ENCODE data around the gene BCL2L11. TPM values are rescaled to one million over a fixed set of nuclear protein-coding genes. Genes with fewer than 3 reads are reported as not detected.

The BCL2L11 gene
- total and polyA plus RNA-seq, 12 donors, result 1.4 to 14.5 (median 6.8) TPM

GRCh38 chr2:111154758-111155157, 34.0 kb downstream of the BCL2L11 start:
- no peak for DNase-seq
- ATAC-seq, result no peak
- intact Hi-C loops (cut with DNase I), result no loop called here
- peaks cover 0 to 68% (median 13%) of the 10 kb centered on the region in 9 donors for H3K36me3 ChIP-seq
- no peaks in the 10 kb centered on the region for H3K27me3 ChIP-seq
- peaks cover 0 to 15% (median 7%) of the 10 kb centered on the region in 9 donors for H3K4me1 ChIP-seq
- no peak for TF ChIP-seq CTCF (IDR thresholded peaks at IDR 0.05)
- H3K27ac ChIP-seq, result no peak overlapping the region
- WGBS, 2 donors, result 87 to 98% methylated on average over 6 of the region's 6 CpGs
- no peak overlapping the region for H3K4me3 ChIP-seq
- H3K9me3 ChIP-seq, result no peaks in the 10 kb centered on the region

- 71 to 89% methylated on average over 1 of the region's 1 CpG for WGBS, 2 donors
- Histone ChIP-seq H3K4me3 (no peak overlapping the region), H3K27me3 (no peaks in the 10 kb centered on the region), H3K27ac (no peak overlapping the region), H3K36me3 (peaks cover 0 to 60% (median 13%) of the 10 kb centered on the region in 9 donors), H3K9me3 (no peaks in the 10 kb centered on the region), H3K4me1 (peaks cover 0 to 18% (median 13%) of the 10 kb centered on the region in 9 donors)
- ATAC-seq, result no peak
- no peak for DNase-seq
- no peak for TF ChIP-seq CTCF (IDR thresholded peaks at IDR 0.05)
- intact Hi-C loops (cut with DNase I), result no loop called here
These were observed 34.9 kb downstream of the BCL2L11 start for GRCh38 chr2:111155610-111156009.

DNA sequence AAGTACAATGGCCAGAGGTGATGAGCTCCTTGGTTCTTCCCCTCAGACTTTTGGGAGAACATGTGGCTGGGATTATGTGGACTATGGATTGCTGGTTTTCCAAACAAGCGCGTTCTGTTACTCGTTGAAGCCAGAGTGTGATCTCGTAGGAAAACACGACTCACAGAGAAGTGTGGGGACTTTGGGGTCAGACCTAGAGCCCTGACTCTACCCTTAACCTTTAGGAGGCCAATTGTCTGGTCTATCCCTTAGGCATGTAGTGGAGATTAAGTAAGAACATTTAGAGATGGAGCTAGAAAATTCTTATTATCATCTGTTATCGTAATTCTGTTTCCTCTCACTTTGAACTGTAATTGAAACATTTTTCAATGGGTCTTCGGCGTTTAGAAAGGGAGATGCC, 35.8 kb downstream of the BCL2L11 start:
- 93 to 96% methylated on average over 8 of the region's 8 CpGs for WGBS, 2 donors
- no peaks in the 10 kb centered on the region for H3K9me3 ChIP-seq
- DNase-seq (no peak), ATAC-seq (no peak)
- H3K27ac ChIP-seq, result no peak overlapping the region
- H3K4me3 ChIP-seq, result no peak overlapping the region
- TF ChIP-seq CTCF (IDR thresholded peaks at IDR 0.05), result no peak
- peaks cover 0 to 51% (median 11%) of the 10 kb centered on the region in 9 donors for H3K36me3 ChIP-seq
- intact Hi-C loops (cut with DNase I), result no loop called here
- H3K27me3 ChIP-seq, result no peaks in the 10 kb centered on the region
- H3K4me1 ChIP-seq, result peaks cover 0 to 28% (median 16%) of the 10 kb centered on the region in 9 donors

DNA sequence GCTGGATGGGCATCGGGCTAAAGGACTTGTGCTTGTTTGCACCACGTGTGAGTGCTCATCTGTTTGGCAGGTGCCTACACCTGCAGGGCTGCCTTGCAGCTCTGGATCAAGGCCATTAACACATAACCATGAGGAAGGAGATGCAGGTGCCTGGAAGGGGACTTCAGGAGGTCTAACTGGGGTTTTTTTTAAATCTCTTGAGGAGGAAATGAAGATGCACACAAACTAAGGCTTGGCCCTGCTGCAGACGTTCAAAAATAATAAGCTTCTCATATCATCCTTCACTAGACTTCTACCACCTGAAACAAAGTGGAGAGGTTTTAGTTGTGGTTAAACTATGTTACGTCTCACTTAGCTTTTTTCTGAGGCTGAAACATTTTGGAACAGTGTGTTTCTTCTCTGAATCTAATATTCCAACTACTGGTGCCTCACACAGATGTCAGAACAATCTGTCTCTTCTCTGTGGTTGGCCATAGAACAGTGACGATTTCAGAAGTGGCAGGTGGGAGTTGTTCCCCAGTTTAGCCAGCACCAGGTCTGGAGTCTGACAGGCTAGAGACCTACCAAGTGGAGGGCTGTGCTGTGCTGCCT, 36.5 kb downstream of the BCL2L11 start:
- DNase-seq (no peak), ATAC-seq (no peak)
- Histone ChIP-seq H3K27me3 (no peaks in the 10 kb centered on the region), H3K27ac (no peak overlapping the region), H3K9me3 (no peaks in the 10 kb centered on the region), H3K4me3 (no peak overlapping the region), H3K4me1 (peaks cover 0 to 34% (median 23%) of the 10 kb centered on the region in 9 donors), H3K36me3 (peaks cover 0 to 44% (median 5%) of the 10 kb centered on the region in 9 donors)
- 85% methylated on average over 5 of the region's 5 CpGs for WGBS, 2 donors
- intact Hi-C loops (cut with DNase I), result no loop called here
- no peak for TF ChIP-seq CTCF (IDR thresholded peaks at IDR 0.05)
